ENCODE measurements around the gene ARFGAP2. TPM values are rescaled to one million over a fixed set of nuclear protein-coding genes. Genes with fewer than 3 reads are reported as not detected.

ARFGAP2 gene
- total RNA-seq = 169 TPM
- polyA plus RNA-seq = 100 to 1,000 TPM; 102 to 113 (median 109) TPM

GRCh38 chr11:47176328-47177228 lies at the start of gene ARFGAP2:
ARFGAP2 (minus strand) TSS chr11:47176879; CDS start chr11:47176853, 26 bp downstream.
- Mint-ChIP-seq H3K27ac (peak within 1 kb of the TSS; percentile 97 to 100 (median 99)), H3K27me3 (peaks cover 5% of the 10 kb centered on the region), H3K36me3 (peaks cover 13% of the 10 kb centered on the region), H3K4me3 (peak within 1 kb of the TSS; percentile 97 to 99 (median 99)), H3K4me1 (peaks cover 4 to 51% (median 22%) of the 10 kb centered on the region in 4 donors), H3K9me3 (no peaks in the 10 kb centered on the region)
- H3K4me3 ChIP-seq (ENCODE audit: low read depth, low read length) = peak within 1 kb of the TSS; percentile 94
- no peaks in the 10 kb centered on the region for H3K27me3 ChIP-seq (ENCODE audit: control insufficient read depth, insufficient read depth, low read length)
- H3K4me1 ChIP-seq (ENCODE audit: control insufficient read depth, insufficient read depth, low read length, poor library complexity, severe bottlenecking) = peaks cover 48% of the 10 kb centered on the region
- peak within 1 kb of the TSS; percentile 93 for H3K27ac ChIP-seq (ENCODE audit: insufficient read depth, low read length, poor library complexity, severe bottlenecking)
- peak; percentile 94 to 95 for ATAC-seq (ENCODE audit: low read depth in 2 of 2)
- peaks cover 28% of the 10 kb centered on the region for H3K36me3 ChIP-seq (ENCODE audit: control insufficient read depth, insufficient read depth, low read length)
- no peaks in the 10 kb centered on the region for H3K9me3 ChIP-seq (ENCODE audit: control insufficient read depth in 2 of 2, low read length in 2 of 2)
- peak; percentile 94 to 99 (median 96) for DNase-seq

- Mint-ChIP-seq H3K27ac (peak overlapping the region; percentile 48 to 56 (median 53)), H3K27me3 (no peaks in the 10 kb centered on the region), H3K9me3 (no peaks in the 10 kb centered on the region), H3K4me1 (peaks cover 5 to 21% (median 14%) of the 10 kb centered on the region in 4 donors), H3K4me3 (peak overlapping the region in 3 of 4 donors; percentile 42 to 68 (median 59)), H3K36me3 (peaks cover 34% of the 10 kb centered on the region)
- Histone ChIP-seq H3K36me3 (ENCODE audit: control insufficient read depth, insufficient read depth, low read length) (peaks cover 45% of the 10 kb centered on the region), H3K9me3 (ENCODE audit: control insufficient read depth in 2 of 2, low read length in 2 of 2) (no peaks in the 10 kb centered on the region), H3K4me1 (ENCODE audit: control insufficient read depth, insufficient read depth, low read length, poor library complexity, severe bottlenecking) (no peaks in the 10 kb centered on the region), H3K4me3 (ENCODE audit: low read depth, low read length) (peak overlapping the region; percentile 48), H3K27ac (ENCODE audit: insufficient read depth, low read length, poor library complexity, severe bottlenecking) (peak overlapping the region; percentile 38), H3K27me3 (ENCODE audit: control insufficient read depth, insufficient read depth, low read length) (no peaks in the 10 kb centered on the region)
- DNase-seq = peak in 1 of 3 donors; percentile 67
- peak; percentile 39 to 67 for ATAC-seq (ENCODE audit: low read depth in 2 of 2)
Observed at GRCh38 chr11:47225552-47226400, 49.1 kb upstream of the ARFGAP2 start.

- DNase-seq = no peak
- H3K36me3 ChIP-seq (ENCODE audit: control insufficient read depth, insufficient read depth, low read length) = peaks cover 57% of the 10 kb centered on the region
- no peaks in the 10 kb centered on the region for H3K27me3 ChIP-seq (ENCODE audit: control insufficient read depth, insufficient read depth, low read length)
- Mint-ChIP-seq H3K4me1 (peaks cover 11 to 32% (median 24%) of the 10 kb centered on the region in 4 donors), H3K9me3 (peaks cover 0 to 2% (median 0%) of the 10 kb centered on the region in 7 donors), H3K36me3 (peaks cover 41% of the 10 kb centered on the region), H3K27me3 (no peaks in the 10 kb centered on the region), H3K27ac (no peak overlapping the region), H3K4me3 (no peak overlapping the region)
- no peak for ATAC-seq (ENCODE audit: low read depth in 2 of 2)
- H3K4me1 ChIP-seq (ENCODE audit: control insufficient read depth, insufficient read depth, low read length, poor library complexity, severe bottlenecking) = peaks cover 6% of the 10 kb centered on the region
- H3K27ac ChIP-seq (ENCODE audit: insufficient read depth, low read length, poor library complexity, severe bottlenecking) = no peak overlapping the region
- no peak overlapping the region for H3K4me3 ChIP-seq (ENCODE audit: low read depth, low read length)
- no peaks in the 10 kb centered on the region for H3K9me3 ChIP-seq (ENCODE audit: control insufficient read depth in 2 of 2, low read length in 2 of 2)
Observed at GRCh38 chr11:47222696-47223095, 46.0 kb upstream of the ARFGAP2 start.

GRCh38 chr11:47220401-47220821 lies 43.7 kb upstream of the ARFGAP2 start:
- Mint-ChIP-seq H3K27me3 (no peaks in the 10 kb centered on the region), H3K9me3 (peaks cover 0 to 2% (median 0%) of the 10 kb centered on the region in 7 donors), H3K4me3 (peak overlapping the region in 1 of 4 donors; percentile 47), H3K36me3 (peaks cover 32% of the 10 kb centered on the region), H3K4me1 (peaks cover 20 to 45% (median 31%) of the 10 kb centered on the region in 4 donors), H3K27ac (peak overlapping the region in 2 of 3 donors; percentile 1 to 54)
- no peak for ATAC-seq (ENCODE audit: low read depth in 2 of 2)
- no peaks in the 10 kb centered on the region for H3K27me3 ChIP-seq (ENCODE audit: control insufficient read depth, insufficient read depth, low read length)
- no peaks in the 10 kb centered on the region for H3K9me3 ChIP-seq (ENCODE audit: control insufficient read depth in 2 of 2, low read length in 2 of 2)
- no peak for DNase-seq
- H3K27ac ChIP-seq (ENCODE audit: insufficient read depth, low read length, poor library complexity, severe bottlenecking) = no peak overlapping the region
- H3K36me3 ChIP-seq (ENCODE audit: control insufficient read depth, insufficient read depth, low read length) = peaks cover 39% of the 10 kb centered on the region
- H3K4me1 ChIP-seq (ENCODE audit: control insufficient read depth, insufficient read depth, low read length, poor library complexity, severe bottlenecking) = peaks cover 21% of the 10 kb centered on the region
- no peak overlapping the region for H3K4me3 ChIP-seq (ENCODE audit: low read depth, low read length)

- peak; percentile 19 to 25 for ATAC-seq (ENCODE audit: low read depth in 2 of 2)
- no peaks in the 10 kb centered on the region for H3K9me3 ChIP-seq (ENCODE audit: control insufficient read depth in 2 of 2, low read length in 2 of 2)
- peak overlapping the region; percentile 84 for H3K27ac ChIP-seq (ENCODE audit: insufficient read depth, low read length, poor library complexity, severe bottlenecking)
- peak in 2 of 3 donors; percentile 19 to 79 for DNase-seq
- H3K4me3 ChIP-seq (ENCODE audit: low read depth, low read length) = peak overlapping the region; percentile 86
- Mint-ChIP-seq H3K27ac (peak overlapping the region; percentile 92 to 99 (median 98)), H3K27me3 (peaks cover 5% of the 10 kb centered on the region), H3K4me3 (peak overlapping the region; percentile 96 to 100 (median 99)), H3K9me3 (peaks cover 0 to 2% (median 0%) of the 10 kb centered on the region in 7 donors), H3K36me3 (peaks cover 15% of the 10 kb centered on the region), H3K4me1 (peaks cover 21 to 46% (median 28%) of the 10 kb centered on the region in 4 donors)
- H3K36me3 ChIP-seq (ENCODE audit: control insufficient read depth, insufficient read depth, low read length) = peaks cover 20% of the 10 kb centered on the region
- no peaks in the 10 kb centered on the region for H3K27me3 ChIP-seq (ENCODE audit: control insufficient read depth, insufficient read depth, low read length)
- H3K4me1 ChIP-seq (ENCODE audit: control insufficient read depth, insufficient read depth, low read length, poor library complexity, severe bottlenecking) = peaks cover 25% of the 10 kb centered on the region
Observed at GRCh38 chr11:47216121-47216798, 39.6 kb upstream of the ARFGAP2 start.

- H3K9me3 ChIP-seq (ENCODE audit: control insufficient read depth in 2 of 2, low read length in 2 of 2) = no peaks in the 10 kb centered on the region
- H3K27me3 ChIP-seq (ENCODE audit: control insufficient read depth, insufficient read depth, low read length) = no peaks in the 10 kb centered on the region
- peak overlapping the region; percentile 84 for H3K27ac ChIP-seq (ENCODE audit: insufficient read depth, low read length, poor library complexity, severe bottlenecking)
- Mint-ChIP-seq H3K4me3 (peak overlapping the region; percentile 96 to 100 (median 99)), H3K27ac (peak overlapping the region; percentile 92 to 99 (median 98)), H3K27me3 (peaks cover 5% of the 10 kb centered on the region), H3K9me3 (peaks cover 0 to 2% (median 0%) of the 10 kb centered on the region in 7 donors), H3K4me1 (peaks cover 19 to 45% (median 28%) of the 10 kb centered on the region in 4 donors), H3K36me3 (peaks cover 14% of the 10 kb centered on the region)
- DNase-seq (no peak), ATAC-seq (ENCODE audit: low read depth in 2 of 2) (no peak)
- peaks cover 25% of the 10 kb centered on the region for H3K4me1 ChIP-seq (ENCODE audit: control insufficient read depth, insufficient read depth, low read length, poor library complexity, severe bottlenecking)
- peaks cover 17% of the 10 kb centered on the region for H3K36me3 ChIP-seq (ENCODE audit: control insufficient read depth, insufficient read depth, low read length)
- H3K4me3 ChIP-seq (ENCODE audit: low read depth, low read length) = peak overlapping the region; percentile 86
Observed at GRCh38 chr11:47215366-47215910, 38.8 kb upstream of the ARFGAP2 start.
